PFSK-1 (cell line): Measurements from ENCODE around the gene PRDX3.

Experiments used
- POLR2AphosphoS5 ChIP-seq: IDR thresholded peaks from 2 replicates; pipeline ENCODE4 v1.6.1; 2012; ENCODE audit warnings: low read depth, mild to moderate bottlenecking, control low read depth, low read length, moderate library complexity
- REST ChIP-seq, 2 experiments: IDR thresholded peaks; 2 replicates each; pipeline versions ENCODE4 v1.6.1 to v1.8.0; 2011 to 2012; ENCODE audit warnings: low read depth in 2 of 2, low read length in 2 of 2, control low read depth in 1 of 2, inconsistent platforms in 1 of 2, mild to moderate bottlenecking in 1 of 2, moderate library complexity in 1 of 2; ENCODE audit not compliant: insufficient read depth in 1 of 2
- SIN3A ChIP-seq: IDR thresholded peaks from 2 replicates; pipeline ENCODE4 v1.6.1; 2012; ENCODE audit warnings: mild to moderate bottlenecking, low read length, moderate library complexity, borderline replicate concordance; ENCODE audit not compliant: insufficient read depth
- TAF1 ChIP-seq: IDR thresholded peaks from 2 replicates; pipeline ENCODE4 v1.6.1; 2012; ENCODE audit warnings: low read length, control low read depth, borderline replicate concordance; ENCODE audit not compliant: insufficient read depth

GRCh38 chr10:119198438-119198837, 19.8 kb upstream of the PRDX3 start:
- TF ChIP-seq REST (IDR thresholded peaks at IDR 0.05; ENCODE audit: insufficient read depth in 1 of 2, low read depth in 2 of 2, low read length in 2 of 2) (no peak), POLR2AphosphoS5 (no peak), SIN3A (no peak), TAF1 (no peak)
